ENCODE measurements around the gene NHLRC2. TPM values are rescaled to one million over a fixed set of nuclear protein-coding genes. Genes with fewer than 3 reads are reported as not detected.

Gene NHLRC2
- total and polyA plus RNA-seq, 2 of the 13 experiments (the other 11 are each of a cell fraction or from before 2014, with no cell fraction given), result 7.6 to 12.7 TPM

- TF ChIP-seq ZNF407 (CRISPR knock-in tag; IDR thresholded peaks at IDR 0.05; ENCODE audit: not compliant biosample characterization) (no peak), ATF2 (CRISPR knock-in tag; IDR thresholded peaks at IDR 0.05) (no peak), ZNF263 (CRISPR knock-in tag; IDR thresholded peaks at IDR 0.05) (no peak), ZNF607 (CRISPR knock-in tag; IDR thresholded peaks at IDR 0.05; ENCODE audit: borderline replicate concordance) (no peak), CHD4 (IDR thresholded peaks at IDR 0.05; ENCODE audit: borderline replicate concordance, low read length) (no peak), ZNF24 (IDR thresholded peaks at IDR 0.05) (no peak), JUNB (CRISPR knock-in tag; IDR thresholded peaks at IDR 0.05; ENCODE audit: borderline replicate concordance) (no peak), KLF6 (CRISPR knock-in tag; IDR thresholded peaks at IDR 0.05) (no peak), MAF1 (CRISPR knock-in tag; IDR thresholded peaks at IDR 0.05; ENCODE audit: borderline replicate concordance) (no peak), ZNF563 (CRISPR knock-in tag; IDR thresholded peaks at IDR 0.05) (no peak), ZNF441 (CRISPR knock-in tag; IDR thresholded peaks at IDR 0.05; ENCODE audit: borderline replicate concordance) (no peak), NFIB (CRISPR knock-in tag; IDR thresholded peaks at IDR 0.05; ENCODE audit: borderline replicate concordance) (no peak), STAT5B (CRISPR knock-in tag; IDR thresholded peaks at IDR 0.05) (no peak), ZSCAN12 (CRISPR knock-in tag; IDR thresholded peaks at IDR 0.05) (no peak), ZNF317 (CRISPR knock-in tag; IDR thresholded peaks at IDR 0.05) (no peak), ZNF34 (CRISPR knock-in tag; IDR thresholded peaks at IDR 0.05; ENCODE audit: borderline replicate concordance) (no peak), POGZ (CRISPR knock-in tag; IDR thresholded peaks at IDR 0.05) (peak; percentile 86), NAIF1 (CRISPR knock-in tag; IDR thresholded peaks at IDR 0.05; ENCODE audit: borderline replicate concordance) (no peak), TFDP1 (CRISPR knock-in tag; IDR thresholded peaks at IDR 0.05; ENCODE audit: borderline replicate concordance) (no peak), RBM22 (optimal IDR thresholded peaks at IDR 0.05; ENCODE audit: low read length) (no peak)
These were observed 104.3 kb downstream of the NHLRC2 start (continued) for GRCh38 chr10:113958631-113959382.
